K562 treated with DMSO at 1 percent for 12 hours (cell line): Measurements from ENCODE around the gene MINK1. TPM values are rescaled to one million over a fixed set of nuclear protein-coding genes. Genes with fewer than 3 reads are reported as not detected.

Experiments used
- total RNA-seq: library from RNA; unstranded; fragments of 300-600 nt; gene quantifications from 2 replicates; pipeline ENCODE4 v1.2.3, GENCODE V29; 2022; ENCODE audit not compliant: insufficient read depth

The MINK1 gene
- 11.8 and 28.5 TPM in 2 replicates for total RNA-seq

GRCh38 chr17:4833178-4833940, at the start of gene MINK1:
Gene MINK1 (plus strand): TSS chr17:4833340. CDS start chr17:4833584, 244 bp downstream.

GRCh38 chr17:4786106-4786511, 47.0 kb upstream of the MINK1 start, which contains the start of gene VMO1:
Gene VMO1 (minus strand): TSS chr17:4786364. CDS start chr17:4786352, 12 bp downstream.

GRCh38 chr17:4788807-4789700, 44.1 kb upstream of the MINK1 start, which contains the start of gene GLTPD2:
Gene GLTPD2 (plus strand): TSS chr17:4788964. CDS start chr17:4789012, 48 bp downstream.

GRCh38 chr17:4802228-4802627, 30.9 kb upstream of the MINK1 start, which contains the start of gene C17orf114:
Gene C17orf114 (minus strand): TSS chr17:4802328.

GRCh38 chr17:4806777-4807604, 26.1 kb upstream of the MINK1 start, which contains the start of gene PLD2:
Gene PLD2 (plus strand): TSS chr17:4807152. CDS start chr17:4807773, 621 bp downstream.

GRCh38 chr17:4899341-4900230, 66.4 kb downstream of the MINK1 start, which contains the start of gene C17orf107:
Gene C17orf107 (plus strand): TSS chr17:4899536. CDS start chr17:4899763, 227 bp downstream.

GRCh38 chr17:4903051-4903818, 70.1 kb downstream of the MINK1 start, which contains the start of gene CHRNE:
Gene CHRNE (minus strand): TSS chr17:4903098. CDS start chr17:4903063, 35 bp downstream.

GRCh38 chr17:4931963-4932362, 98.8 kb downstream of the MINK1 start, which contains the start of gene GP1BA:
Gene GP1BA (plus strand): TSS chr17:4932277. CDS start chr17:4932605, 328 bp downstream.

GRCh38 chr17:4939796-4940554, 106.8 kb downstream of the MINK1 start, which contains the start of the genes RNF167 and SLC25A11:
Gene RNF167 (plus strand): TSS chr17:4940268. CDS start chr17:4940910, 642 bp downstream.
Gene SLC25A11 (minus strand): TSS chr17:4940046. CDS start chr17:4939910, 136 bp downstream.

Other genes starting within 250 kb of the MINK1 start
- gene SMTNL2, start 248.8 kb upstream of the MINK1 start, total RNA-seq = not detected in 2 replicates
- gene ALOX15, start 191.7 kb upstream of the MINK1 start, total RNA-seq = not detected in 2 replicates
- gene PELP1, start 129.2 kb upstream of the MINK1 start, total RNA-seq = 27.5 and 53.1 TPM in 2 replicates
- gene ARRB2, start 122.7 kb upstream of the MINK1 start, total RNA-seq = 16.6 and 23.4 TPM in 2 replicates
- gene MED11, start 101.9 kb upstream of the MINK1 start, total RNA-seq = 6.8 and 7.9 TPM in 2 replicates
- gene ZMYND15, start 93.5 kb upstream of the MINK1 start, total RNA-seq = not detected in 2 replicates
- gene CXCL16, start 93.4 kb upstream of the MINK1 start, total RNA-seq = 0.85 TPM in 1 of 2 replicates, not detected in the other
- gene TM4SF5, start 61.5 kb upstream of the MINK1 start, total RNA-seq = not detected in 2 replicates
- not detected in 2 replicates for gene VMO1, start 47.0 kb upstream of the MINK1 start, total RNA-seq
- gene GLTPD2, start 44.4 kb upstream of the MINK1 start, total RNA-seq = 1.0 and 1.7 TPM in 2 replicates
- 171 and 204 TPM in 2 replicates for gene PSMB6, start 37.2 kb upstream of the MINK1 start, total RNA-seq
- 10.0 and 10.2 TPM in 2 replicates for gene PLD2, start 26.2 kb upstream of the MINK1 start, total RNA-seq
- gene C17orf107, start 66.2 kb downstream of the MINK1 start, total RNA-seq = 0.31 TPM in 1 of 2 replicates, not detected in the other
- gene CHRNE, start 69.8 kb downstream of the MINK1 start, total RNA-seq = not detected in 2 replicates
- gene GP1BA, start 98.9 kb downstream of the MINK1 start, total RNA-seq = 1.9 TPM in 1 of 2 replicates, not detected in the other
- gene SLC25A11, start 106.7 kb downstream of the MINK1 start, total RNA-seq = 56.3 and 66.0 TPM in 2 replicates
- gene RNF167, start 106.9 kb downstream of the MINK1 start, total RNA-seq = 44.1 and 44.9 TPM in 2 replicates
- gene PFN1, start 115.2 kb downstream of the MINK1 start, total RNA-seq = 500 and 571 TPM in 2 replicates
- 11.9 and 14.1 TPM in 2 replicates for gene ENO3, start 117.8 kb downstream of the MINK1 start, total RNA-seq
- gene SPAG7, start 134.5 kb downstream of the MINK1 start, total RNA-seq = 39.6 and 41.2 TPM in 2 replicates
- gene CAMTA2, start 154.3 kb downstream of the MINK1 start, total RNA-seq = 15.5 and 24.6 TPM in 2 replicates
- gene INCA1, start 164.2 kb downstream of the MINK1 start, total RNA-seq = not detected in 2 replicates
- 8.6 and 14.7 TPM in 2 replicates for gene KIF1C, start 164.6 kb downstream of the MINK1 start, total RNA-seq
- gene SLC52A1, start 202.1 kb downstream of the MINK1 start, total RNA-seq = not detected in 2 replicates
- not detected in 2 replicates for gene ZFP3, start 245.1 kb downstream of the MINK1 start, total RNA-seq